AG09309 (cell line): ENCODE data around the gene MRPL50.

Experiments
- DNase-seq: peaks from one replicate; pipeline ENCODE4 v3.0.0-alpha.2; 2010; ENCODE audit warnings: low read depth
- H3K4me3 ChIP-seq: 2 replicates; pipeline ENCODE4 v1.5.1; 2011; ENCODE audit warnings: mild to moderate bottlenecking, low read depth, low read length, moderate library complexity; ENCODE audit not compliant: control insufficient read depth
- TF ChIP-seq, protein P1 (sequence below): IDR thresholded peaks from 2 replicates; pipeline ENCODE4 v1.5.1; 2011; ENCODE audit warnings: mild to moderate bottlenecking, low read depth, low read length, inconsistent platforms; ENCODE audit not compliant: insufficient read depth, control insufficient read depth; ENCODE audit errors: missing control alignments

MRPL50 gene

DNA sequence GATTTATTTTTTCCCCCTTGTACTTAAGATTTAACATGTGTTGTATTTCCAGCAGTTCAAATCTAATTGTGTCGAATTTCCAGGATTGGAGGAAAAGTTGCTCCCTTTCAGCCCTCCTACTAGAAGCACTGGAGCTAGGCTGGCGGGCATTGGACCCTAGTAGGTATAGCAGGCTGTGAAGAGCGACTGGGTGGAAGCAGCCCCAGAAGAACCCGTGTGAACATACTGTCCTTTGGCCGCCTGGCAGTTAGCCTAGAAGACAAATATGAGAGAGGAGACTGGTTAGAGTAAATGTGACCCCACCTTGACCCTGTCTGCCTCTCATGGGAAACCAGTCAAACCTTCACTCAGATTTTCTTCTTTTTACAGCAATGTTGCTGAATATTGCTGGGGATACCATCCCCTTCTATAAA, 23.2 kb upstream of the MRPL50 start:
- no peak for DNase-seq
- no peak overlapping the region for H3K4me3 ChIP-seq
- TF ChIP-seq, protein P1, sequence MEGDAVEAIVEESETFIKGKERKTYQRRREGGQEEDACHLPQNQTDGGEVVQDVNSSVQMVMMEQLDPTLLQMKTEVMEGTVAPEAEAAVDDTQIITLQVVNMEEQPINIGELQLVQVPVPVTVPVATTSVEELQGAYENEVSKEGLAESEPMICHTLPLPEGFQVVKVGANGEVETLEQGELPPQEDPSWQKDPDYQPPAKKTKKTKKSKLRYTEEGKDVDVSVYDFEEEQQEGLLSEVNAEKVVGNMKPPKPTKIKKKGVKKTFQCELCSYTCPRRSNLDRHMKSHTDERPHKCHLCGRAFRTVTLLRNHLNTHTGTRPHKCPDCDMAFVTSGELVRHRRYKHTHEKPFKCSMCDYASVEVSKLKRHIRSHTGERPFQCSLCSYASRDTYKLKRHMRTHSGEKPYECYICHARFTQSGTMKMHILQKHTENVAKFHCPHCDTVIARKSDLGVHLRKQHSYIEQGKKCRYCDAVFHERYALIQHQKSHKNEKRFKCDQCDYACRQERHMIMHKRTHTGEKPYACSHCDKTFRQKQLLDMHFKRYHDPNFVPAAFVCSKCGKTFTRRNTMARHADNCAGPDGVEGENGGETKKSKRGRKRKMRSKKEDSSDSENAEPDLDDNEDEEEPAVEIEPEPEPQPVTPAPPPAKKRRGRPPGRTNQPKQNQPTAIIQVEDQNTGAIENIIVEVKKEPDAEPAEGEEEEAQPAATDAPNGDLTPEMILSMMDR: no peak

DNA sequence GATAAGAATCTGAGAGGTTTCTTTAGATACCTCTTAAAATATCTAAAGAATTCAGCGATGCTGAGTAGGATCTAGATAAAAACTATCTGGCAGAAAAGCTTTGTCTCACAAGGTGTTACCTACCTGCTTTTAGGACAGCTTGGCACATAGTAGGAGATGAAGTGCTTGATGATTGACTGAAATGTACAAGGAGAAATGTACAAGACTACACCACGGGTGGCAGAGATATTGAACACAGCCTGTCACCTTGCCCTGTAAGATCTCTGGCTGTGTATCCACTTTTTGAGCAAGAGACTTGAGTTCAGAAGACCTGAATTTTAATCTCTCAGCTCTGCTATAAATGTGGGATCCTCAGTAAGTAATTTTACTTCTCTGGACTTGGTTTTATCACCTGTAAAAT, 21.4 kb upstream of the MRPL50 start:
- TF ChIP-seq, protein P1: no peak
- no peak overlapping the region for H3K4me3 ChIP-seq
- no peak for DNase-seq

DNA sequence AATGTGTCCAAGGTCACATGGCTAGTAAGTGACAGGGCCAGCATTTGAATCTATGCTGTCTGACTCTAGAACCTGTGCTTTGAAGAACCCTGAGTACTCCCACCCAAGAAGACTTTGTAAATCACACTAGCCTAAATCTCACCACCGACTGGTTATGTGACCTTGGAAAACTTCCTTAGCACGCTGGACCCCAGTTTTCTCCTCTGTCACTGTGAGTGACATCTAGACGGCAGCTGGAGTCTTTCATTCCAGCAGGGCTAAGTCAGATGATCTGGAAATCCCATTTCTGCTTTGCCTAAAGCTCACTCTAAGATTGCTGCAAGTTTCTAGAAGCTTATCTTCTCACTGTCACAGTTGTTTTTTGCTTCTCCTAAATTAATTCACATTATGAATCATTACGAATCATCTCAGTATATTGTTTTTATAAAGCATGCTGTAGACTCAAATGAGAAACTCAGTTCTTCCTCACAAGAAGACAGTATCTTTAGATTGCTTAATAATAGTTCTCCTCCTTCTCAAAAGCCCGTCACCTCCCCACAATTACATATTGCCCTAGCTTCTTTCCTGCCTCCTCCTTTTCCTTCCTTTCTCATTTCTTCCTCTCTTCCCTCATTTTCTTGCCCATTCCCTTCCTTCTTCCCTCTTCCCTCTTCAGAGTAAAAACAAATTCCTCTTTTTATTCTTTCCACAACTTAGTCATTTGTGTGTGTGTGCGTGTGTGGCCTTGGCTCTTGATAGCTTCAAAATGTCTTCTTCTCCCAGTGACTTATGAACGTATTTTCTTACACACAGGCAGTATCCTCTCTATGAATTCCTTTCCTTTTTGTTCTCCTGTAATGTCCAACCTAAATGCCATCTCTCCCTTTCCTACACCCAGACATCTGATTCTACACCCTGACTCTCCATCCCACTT, 20.4 kb upstream of the MRPL50 start:
- TF ChIP-seq, protein P1: no peak
- H3K4me3 ChIP-seq: no peak overlapping the region
- DNase-seq: no peak

DNA sequence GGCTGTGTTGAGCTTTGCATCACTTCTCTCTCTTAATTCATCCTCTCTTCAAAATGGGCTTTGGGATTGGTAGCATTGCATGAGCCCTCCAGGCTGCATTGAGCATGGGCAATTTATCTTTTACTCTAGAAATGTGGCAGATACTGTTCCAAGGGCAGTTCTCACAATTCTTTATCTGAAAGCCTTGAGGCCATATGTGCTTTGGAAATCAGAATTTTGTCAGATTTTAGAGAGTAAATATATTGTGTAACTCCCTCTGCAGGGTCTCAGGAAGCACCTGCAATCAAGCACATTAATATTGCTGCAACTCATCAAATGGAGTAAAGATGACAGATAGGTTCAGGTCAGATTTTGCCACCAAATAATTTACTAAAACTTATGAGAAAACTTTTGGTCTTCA, 19.6 kb upstream of the MRPL50 start:
- H3K4me3 ChIP-seq: no peak overlapping the region
- DNase-seq: no peak

DNA sequence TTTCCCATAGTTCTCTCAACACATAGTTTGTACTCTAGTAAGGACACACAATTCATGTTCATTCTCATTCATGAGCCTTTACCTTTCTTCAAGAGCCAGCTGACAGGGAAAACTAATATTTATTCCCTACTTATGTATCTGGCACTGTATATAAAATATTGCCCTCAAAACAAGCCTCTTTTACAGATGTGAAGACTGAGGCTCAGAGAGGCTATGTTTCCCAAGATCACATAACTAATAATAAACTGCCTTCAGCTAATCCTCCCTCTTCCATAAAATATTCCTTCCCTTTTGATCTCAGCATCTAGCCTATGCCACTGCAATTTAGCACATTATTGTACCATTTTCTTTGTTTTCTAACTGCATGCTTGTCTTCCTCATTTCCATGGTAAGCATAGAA, 19.0 kb upstream of the MRPL50 start:
- DNase-seq: no peak
- TF ChIP-seq, protein P1: no peak
- no peak overlapping the region for H3K4me3 ChIP-seq

More for the DNA sequence above, 19.6 kb upstream of the MRPL50 start:
- TF ChIP-seq, protein P1: no peak

DNA sequence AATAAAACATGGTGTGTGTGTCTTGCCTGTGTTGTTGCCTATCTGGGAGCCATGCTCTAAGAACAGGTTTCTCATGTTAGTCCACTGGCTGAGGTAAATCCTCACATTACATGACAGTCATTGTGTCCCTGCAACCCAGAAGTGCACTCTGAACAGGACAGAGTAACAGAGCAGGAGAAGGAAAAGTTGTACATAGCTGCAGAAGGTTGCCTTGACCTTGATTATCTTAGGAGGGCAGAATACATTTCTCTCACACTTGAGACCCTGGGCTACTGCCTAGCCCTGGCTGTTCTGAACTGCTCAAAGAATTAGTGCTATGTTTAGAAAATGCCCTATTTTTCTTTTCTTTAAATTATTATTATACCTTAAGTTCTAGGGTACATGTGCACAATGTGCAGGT, 17.2 kb upstream of the MRPL50 start:
- DNase-seq: no peak
- no peak overlapping the region for H3K4me3 ChIP-seq
- TF ChIP-seq, protein P1: no peak
